C1 segment of cervical spinal cord (tissue), 14 donors: ENCODE measurements around the gene PPP1CB.
"Not testable (repeated sequence)": the region's sequence is repeated elsewhere in the genome, so short reads cannot be mapped to it uniquely, and the experiment has no call there.

Experiments
- DNase-seq, 14 donors: peaks; one replicate each; lab custom pipeline; 2025; lab: John Stamatoyannopoulos, UW

Gene PPP1CB

GRCh38 chr2:28776471-28776870, 24.8 kb downstream of the PPP1CB start:
- DNase-seq, result no peak

- no peak for DNase-seq
These were observed 26.8 kb downstream of the PPP1CB start for GRCh38 chr2:28778392-28778791.

- DNase-seq, result no peak
These were observed 27.4 kb downstream of the PPP1CB start for GRCh38 chr2:28779001-28779400.

GRCh38 chr2:28780496-28780895, 28.9 kb downstream of the PPP1CB start:
- no peak for DNase-seq

GRCh38 chr2:28782423-28782822, 30.8 kb downstream of the PPP1CB start:
- DNase-seq, result no peak

- DNase-seq, result not testable (repeated sequence)
These were observed 32.9 kb downstream of the PPP1CB start for GRCh38 chr2:28784570-28784969.

GRCh38 chr2:28796620-28797019, 45.0 kb downstream of the PPP1CB start:
- no peak for DNase-seq

GRCh38 chr2:28801726-28802125, 50.1 kb downstream of the PPP1CB start:
- no peak for DNase-seq

- no peak for DNase-seq
These were observed 51.4 kb downstream of the PPP1CB start for GRCh38 chr2:28802975-28803429.

GRCh38 chr2:28809927-28810326, 58.3 kb downstream of the PPP1CB start:
- no peak for DNase-seq

DNA sequence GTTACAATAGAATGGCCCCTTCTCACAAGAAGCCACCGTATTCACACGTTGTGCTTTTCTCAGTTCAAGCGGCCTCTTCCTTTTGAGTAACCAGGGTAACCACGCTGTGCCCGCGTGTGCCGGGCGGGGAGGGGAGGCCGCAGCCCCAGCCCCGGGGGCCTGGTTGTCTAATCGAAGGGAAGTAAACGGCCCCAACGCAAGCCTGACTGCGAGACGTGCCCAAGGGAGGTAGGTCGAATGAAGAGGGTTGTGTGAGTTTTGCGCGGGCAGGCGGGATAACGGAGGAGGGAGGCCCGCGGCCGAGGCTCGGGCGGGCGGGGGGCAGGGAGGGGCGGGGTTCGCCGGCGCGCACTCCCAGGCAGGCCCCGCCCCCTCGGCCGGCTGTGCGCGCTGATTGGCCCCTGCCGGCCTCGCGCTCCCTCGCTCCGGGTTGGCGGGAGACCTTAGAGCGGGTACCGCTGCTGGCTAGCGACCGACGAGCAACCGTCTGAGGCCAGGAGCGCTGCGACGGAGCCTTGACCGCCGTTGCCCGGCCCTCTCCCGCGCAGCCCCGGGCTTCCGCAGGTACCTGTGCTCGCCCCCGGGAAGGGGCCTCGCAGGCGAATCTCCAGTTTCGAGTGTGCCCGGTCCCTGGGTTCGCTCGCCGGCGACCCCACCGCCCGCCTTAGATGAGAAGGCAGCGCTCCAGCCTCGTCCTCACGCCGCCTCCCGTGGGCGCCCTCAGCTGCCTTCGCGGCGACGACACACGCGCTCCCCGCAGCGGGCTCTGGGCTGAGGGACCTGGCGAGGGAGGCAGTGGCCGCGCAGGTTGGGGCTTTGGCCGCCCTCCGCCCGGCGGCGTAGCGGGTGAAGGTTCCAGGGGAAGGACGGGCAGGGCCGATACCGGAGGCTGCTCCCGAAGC, 59.0 kb downstream of the PPP1CB start, which contains the start of gene SPDYA:
Gene SPDYA, plus strand, starts transcription at position 451 of the 902 bp plus-strand sequence. CDS start 5,181 bp downstream, outside the sequence.
- peak in 9 of 14 donors; percentile 3 to 55 (median 21) for DNase-seq

DNA sequence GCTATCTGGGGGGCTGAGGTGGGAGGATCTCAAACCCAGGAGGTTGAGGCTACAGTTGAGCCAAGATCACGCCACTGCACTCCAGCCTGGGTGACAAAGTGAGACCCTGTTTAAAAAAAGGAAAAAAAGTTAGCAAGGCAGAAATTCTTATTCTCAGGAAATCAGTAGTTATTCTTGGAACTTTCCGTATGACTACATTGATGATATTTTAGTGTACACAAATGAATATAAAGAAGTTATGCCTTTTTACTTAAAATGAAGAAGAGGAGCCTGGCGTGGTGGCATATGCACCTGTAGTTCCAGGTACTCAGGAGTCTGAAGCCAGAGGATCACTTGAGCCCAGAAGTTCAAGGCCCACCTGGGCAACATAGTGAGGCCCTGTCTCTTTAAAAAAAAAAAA, 66.4 kb downstream of the PPP1CB start:
- DNase-seq, result no peak

GRCh38 chr2:28821295-28821958, 69.8 kb downstream of the PPP1CB start:
- peak in 1 of 14 donors; percentile 3 for DNase-seq

DNA sequence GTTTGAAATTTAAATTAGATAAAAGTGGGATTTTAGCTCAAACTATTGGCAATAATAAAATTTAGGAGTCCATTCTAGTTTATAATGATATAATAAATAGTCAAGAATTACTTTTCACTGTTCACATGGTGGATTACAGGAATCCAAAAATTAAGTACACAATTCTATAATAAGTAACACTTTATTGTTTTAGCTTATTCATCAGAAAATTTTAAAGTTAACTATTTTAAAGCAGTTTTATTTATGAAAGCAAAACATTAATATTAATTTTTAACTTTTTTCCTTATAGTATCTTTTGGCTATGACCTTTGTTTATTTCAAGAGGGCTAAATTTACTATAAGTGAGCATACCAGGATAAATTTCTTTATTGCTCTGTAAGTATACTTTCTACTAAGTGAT, 70.4 kb downstream of the PPP1CB start:
- DNase-seq, result no peak

- DNase-seq, result no peak
These were observed 72.6 kb downstream of the PPP1CB start for GRCh38 chr2:28824207-28824606.

DNA sequence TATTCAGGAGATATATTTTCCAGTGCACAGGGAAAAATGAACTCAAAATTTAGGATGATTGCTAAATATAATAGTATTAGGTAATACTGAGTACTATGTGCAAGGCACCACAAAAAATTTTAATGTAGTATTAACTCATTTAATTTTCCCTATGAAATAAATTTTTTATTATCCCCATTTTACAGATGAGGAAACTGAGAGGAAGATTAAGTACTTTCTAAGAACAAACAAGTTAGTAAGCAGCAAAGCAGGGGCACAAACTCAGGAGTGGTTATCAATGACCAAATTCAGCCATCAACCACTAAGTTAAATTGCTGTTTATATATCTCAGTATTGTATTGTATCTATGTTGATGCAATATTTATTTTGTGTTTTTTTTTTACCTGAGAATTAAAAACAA, 73.2 kb downstream of the PPP1CB start:
- DNase-seq, result no peak

GRCh38 chr2:28828382-28828781, 76.8 kb downstream of the PPP1CB start:
- no peak for DNase-seq

- no peak for DNase-seq
These were observed 82.3 kb downstream of the PPP1CB start for GRCh38 chr2:28833740-28834470.

GRCh38 chr2:28835781-28836180, 84.2 kb downstream of the PPP1CB start:
- no peak for DNase-seq

DNA sequence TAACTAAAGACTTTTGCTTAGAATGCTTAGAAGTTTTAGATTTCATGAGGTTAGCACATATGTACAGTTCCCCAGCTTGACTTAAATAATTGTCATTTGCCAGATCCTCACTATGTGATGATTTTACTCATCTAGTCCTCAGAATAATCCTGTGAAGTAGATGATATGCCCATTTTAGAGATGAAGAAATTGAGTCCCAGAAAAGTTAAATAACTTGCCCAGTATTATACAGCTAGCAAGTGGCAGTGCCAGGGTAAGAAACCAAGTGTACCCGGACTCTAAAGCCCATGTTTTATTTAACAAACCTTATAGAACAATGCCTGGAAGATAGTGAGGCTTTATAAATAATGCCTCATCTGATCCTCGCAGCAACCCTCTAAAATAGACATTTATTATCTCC, 87.3 kb downstream of the PPP1CB start:
- no peak for DNase-seq

GRCh38 chr2:28842042-28842441, 90.4 kb downstream of the PPP1CB start:
- DNase-seq, result no peak
